HCT116 (cell line): ENCODE measurements around the gene FOXRED1. TPM values are rescaled to one million over a fixed set of nuclear protein-coding genes. Genes with fewer than 3 reads are reported as not detected.

Experiments used
- ATAC-seq: fragments of 200-7000 bp; cut with Tn5 transposase; 2 replicates; pipeline ENCODE4 v1.9.1; 2020; ENCODE audit warnings: mild to moderate bottlenecking, moderate library complexity
- BruUV-seq: library from RNA; stranded (reverse); fragments of 400-500 nt; replicated peaks from 2 replicates; lab custom pipeline; 2021; lab: Mats Ljungman, UMichigan
- CTCF ChIA-PET: fragments of 300-600 bp; sonication (Branson Sonifier 250); formaldehyde crosslinking; loops from one replicate; lab custom pipeline; 2021; ENCODE audit warnings: antibody characterized with exemption; lab: Charles Lee
- POLR2A ChIA-PET: fragments of 300-600, 350-600 bp; sonication (Branson Sonifier 250); formaldehyde crosslinking; loops from one replicate; lab custom pipeline; 2021; ENCODE audit warnings: antibody characterized with exemption; lab: Charles Lee
- RAD21 ChIA-PET, 2 experiments: fragments of 300-600 bp; sonication (Branson Sonifier 250); formaldehyde crosslinking; loops; one replicate each; lab custom pipeline; 2023; ENCODE audit warnings: low total read pairs in 2 of 2; ENCODE audit not compliant: uncharacterized antibody in 2 of 2, unreplicated experiment in 2 of 2, low non-redundant PET in 1 of 2; lab: Charles Lee
- DNase-seq: peaks from one replicate; pipeline ENCODE4 v3.0.0-alpha.2; 2010; ENCODE audit warnings: low read depth, low spot score
- H2AFZ ChIP-seq: fragments of 200-600 bp; shearing (Covaris generic), sonication (generic); 2 replicates; pipeline ENCODE4 v1.6.1; 2017; ENCODE audit warnings: low read depth, mixed run types, mixed read lengths, antibody characterized with exemption, low read length; ENCODE audit not compliant: poor library complexity, severe bottlenecking
- H3K27ac ChIP-seq: 2 replicates; pipeline ENCODE4 v1.5.1; 2012; ENCODE audit warnings: low read depth, low read length
- H3K27me3 ChIP-seq: fragments of 200-600 bp; sonication (generic); 2 replicates; pipeline ENCODE4 v1.6.1; 2016; ENCODE audit warnings: mixed run types, low read length, mixed read lengths; ENCODE audit not compliant: insufficient read depth
- H3K36me3 ChIP-seq, 2 experiments: fragments of 200-500 bp in 1 of 2; fragments of 200-600 bp in 1 of 2; sonication (Bioruptor generic) in 1 of 2; sonication (generic) in 1 of 2; 2 replicates each; pipeline versions ENCODE4 v1.5.1 to v1.6.1; 2014 to 2016; ENCODE audit warnings: low read length in 2 of 2, inconsistent platforms in 1 of 2, mixed read lengths in 1 of 2, mixed run types in 1 of 2; ENCODE audit not compliant: insufficient read depth in 2 of 2, control insufficient read depth in 1 of 2
- H3K4me1 ChIP-seq, 2 experiments: fragments of 200-600 bp in 1 of 2; sonication (generic) in 1 of 2; 2 replicates each; pipeline versions ENCODE4 v1.5.1 to v1.6.1; 2012 to 2017; ENCODE audit warnings: low read length in 2 of 2, inconsistent platforms in 1 of 2, mild to moderate bottlenecking in 1 of 2, mixed read lengths in 1 of 2, mixed run types in 1 of 2, moderate library complexity in 1 of 2; ENCODE audit not compliant: insufficient read depth in 2 of 2, control insufficient read depth in 1 of 2
- H3K4me2 ChIP-seq: fragments of 200-600 bp; sonication (generic); 2 replicates; pipeline ENCODE4 v1.6.1; 2017; ENCODE audit warnings: mixed run types, low read length, mixed read lengths
- H3K4me3 ChIP-seq, 2 experiments: fragments of 200-600 bp in 1 of 2; sonication (generic) in 1 of 2; replicated peaks in 1 of 2; 2 replicates each; pipeline ENCODE4 v1.5.1; 2011 to 2016; ENCODE audit warnings: low read length in 2 of 2, control low read depth in 1 of 2, low read depth in 1 of 2, mild to moderate bottlenecking in 1 of 2, mixed read lengths in 1 of 2, mixed run types in 1 of 2
- H3K79me2 ChIP-seq: fragments of 200-600 bp; sonication (generic); 2 replicates; pipeline ENCODE4 v1.6.1; 2017; ENCODE audit warnings: mild to moderate bottlenecking, mixed run types, low read length, moderate library complexity, mixed read lengths; ENCODE audit not compliant: insufficient read depth
- H3K9ac ChIP-seq: fragments of 200-600 bp; sonication (generic); 2 replicates; pipeline ENCODE4 v1.6.1; 2016; ENCODE audit warnings: low read length, mixed read lengths
- H3K9me2 ChIP-seq: fragments of 200-600 bp; sonication (generic), shearing (Covaris generic); 2 replicates; pipeline ENCODE4 v1.6.1; 2017; ENCODE audit warnings: mixed run types, mild to moderate bottlenecking, moderate library complexity; ENCODE audit not compliant: insufficient read depth
- H3K9me3 ChIP-seq, 2 experiments: fragments of 200-500 bp in 1 of 2; fragments of 200-600 bp in 1 of 2; sonication (Bioruptor generic) in 1 of 2; sonication (generic) in 1 of 2; 2 replicates each; pipeline ENCODE4 v1.6.1; 2014 to 2017; ENCODE audit warnings: low read length in 2 of 2, mixed read lengths in 2 of 2, inconsistent platforms in 1 of 2, low read depth in 1 of 2, mild to moderate bottlenecking in 1 of 2, mixed run types in 1 of 2, moderate library complexity in 1 of 2; ENCODE audit not compliant: control insufficient read depth in 1 of 2, insufficient read depth in 1 of 2
- H4K20me1 ChIP-seq: fragments of 200-600 bp; sonication (generic), shearing (Covaris generic); 2 replicates; pipeline ENCODE4 v1.6.1; 2017; ENCODE audit warnings: mixed run types, mild to moderate bottlenecking, moderate library complexity; ENCODE audit not compliant: insufficient read depth
- ATF3 ChIP-seq: IDR thresholded peaks from 2 replicates; pipeline ENCODE4 v1.6.1; 2012
- CTCF ChIP-seq, 3 experiments: fragments of 200-600 bp in 1 of 3; sonication (generic) in 1 of 3; IDR thresholded peaks in 2 of 3; conservative IDR thresholded peaks in 1 of 3; 2 replicates each; pipeline ENCODE4 v1.5.1; 2012 to 2017; ENCODE audit warnings: low read depth in 2 of 3, low read length in 2 of 3, antibody characterized with exemption in 1 of 3, borderline replicate concordance in 1 of 3, control low read depth in 1 of 3, mild to moderate bottlenecking in 1 of 3, mixed read lengths in 1 of 3, mixed run types in 1 of 3, moderate library complexity in 1 of 3; ENCODE audit not compliant: insufficient read depth in 1 of 3
- EGR1 ChIP-seq: IDR thresholded peaks from 2 replicates; pipeline ENCODE4 v1.6.1; 2012; ENCODE audit warnings: low read depth
- EZH2 ChIP-seq: fragments of 200-600 bp; sonication (generic); IDR thresholded peaks from 2 replicates; pipeline ENCODE4 v1.6.1; 2017; ENCODE audit warnings: antibody characterized with exemption, mixed run types
- EZH2phosphoT487 ChIP-seq: fragments of 200-600 bp; IDR thresholded peaks from 2 replicates; pipeline ENCODE4 v1.6.1; 2018; ENCODE audit warnings: antibody characterized with exemption, borderline replicate concordance
- FOSL1 ChIP-seq: IDR thresholded peaks from 2 replicates; pipeline ENCODE4 v1.6.1; 2012; ENCODE audit warnings: low read depth
- JUND ChIP-seq: IDR thresholded peaks from 2 replicates; pipeline ENCODE4 v1.6.1; 2012
- POLR2AphosphoS5 ChIP-seq: IDR thresholded peaks from 2 replicates; pipeline ENCODE4 v1.6.1; 2011; ENCODE audit warnings: mild to moderate bottlenecking, low read depth, low read length, moderate library complexity
- RAD21 ChIP-seq: IDR thresholded peaks from 2 replicates; pipeline ENCODE4 v1.6.1; 2012; ENCODE audit warnings: low read depth, mild to moderate bottlenecking
- SIN3A ChIP-seq: IDR thresholded peaks from 2 replicates; pipeline ENCODE4 v1.6.1; 2012; ENCODE audit warnings: low read depth
- SP1 ChIP-seq: IDR thresholded peaks from 2 replicates; pipeline ENCODE4 v1.6.1; 2012; ENCODE audit warnings: low read depth
- SRF ChIP-seq: IDR thresholded peaks from 2 replicates; pipeline ENCODE4 v1.6.1; 2012; ENCODE audit warnings: low read depth
- TCF7L2 ChIP-seq: IDR thresholded peaks from 2 replicates; pipeline ENCODE4 v1.7.0; 2011; ENCODE audit warnings: borderline replicate concordance, inconsistent platforms; ENCODE audit not compliant: insufficient read depth, insufficient read length; ENCODE audit errors: extremely low read depth
- ZBTB33 ChIP-seq: IDR thresholded peaks from 2 replicates; pipeline ENCODE4 v1.6.1; 2011; ENCODE audit warnings: mild to moderate bottlenecking, low read length, moderate library complexity; ENCODE audit not compliant: insufficient replicate concordance; ENCODE audit errors: extremely low read depth
- ZFX ChIP-seq: fragments of 450-650 bp; IDR thresholded peaks from 2 replicates; pipeline ENCODE4 v1.6.1; 2017
- intact Hi-C: fragments of 100-400 bp; cut with micrococcal nuclease; formaldehyde crosslinking; loops from 2 replicates; pipeline ENCODE4 v1.10.0; 2022
- total RNA-seq: library from RNA; stranded (reverse); gene quantifications from one replicate; pipeline ENCODE4 v1.2.1, GENCODE V29; 2021; ENCODE audit not compliant: unreplicated experiment

Gene FOXRED1
- total RNA-seq, 1 experiment from 2014 or later: 41.3 TPM

- Histone ChIP-seq H3K79me2 (no peaks in the 10 kb centered on the region), H3K4me1 (no peaks in the 10 kb centered on the region), H3K4me2 (no peak overlapping the region), H4K20me1 (no peaks in the 10 kb centered on the region), H2AFZ (no peak overlapping the region), H3K27me3 (no peaks in the 10 kb centered on the region), H3K9ac (no peak overlapping the region), H3K4me3 (no peak overlapping the region), H3K27ac (no peak overlapping the region), H3K9me3 (no peaks in the 10 kb centered on the region), H3K9me2 (no peaks in the 10 kb centered on the region), H3K36me3 (peaks cover 4 to 5% of the 10 kb centered on the region in 2 experiments; a peak in 3 of 4 replicates)
- CTCF ChIA-PET: no interaction called here
- TF ChIP-seq SRF: no peak
- no peak for TF ChIP-seq ZFX
- no peak for TF ChIP-seq RAD21
- TF ChIP-seq SIN3A: no peak
- no peak for TF ChIP-seq ZBTB33
- TF ChIP-seq JUND: no peak
- TF ChIP-seq EZH2phosphoT487: no peak
- no peak for TF ChIP-seq FOSL1
- TF ChIP-seq SP1: no peak
- TF ChIP-seq ATF3: no peak
- no peak for TF ChIP-seq POLR2AphosphoS5
- no peak for TF ChIP-seq TCF7L2
- no peak for TF ChIP-seq EGR1
- TF ChIP-seq EZH2: no peak
- TF ChIP-seq CTCF (IDR thresholded peaks at IDR 0.05 in 2 of 3, conservative IDR thresholded peaks at IDR 0.05 in 1 of 3; ENCODE audit: borderline replicate concordance in 1 of 3, insufficient read depth in 1 of 3, low read depth in 2 of 3, low read length in 2 of 3): no peak
- RAD21 ChIA-PET: no interaction called here
- intact Hi-C loops: no loop called here
- ATAC-seq (no peak), DNase-seq (no peak)
- POLR2A ChIA-PET: no interaction called here
- no TSS peak for BruUV-seq
These were observed 12.7 kb upstream of the FOXRED1 start for GRCh38 chr11:126256216-126256615.
